Stimulated activated CD8-positive, alpha-beta memory T cell treated with anti-CD3 and anti-CD28 coated beads, Interleukin-15, amount 100 ng/mL, for 4 hours (primary cell): ENCODE data around the gene ARID3A.
"Not testable (repeated sequence)": the region's sequence is repeated elsewhere in the genome, so short reads cannot be mapped to it uniquely, and the experiment has no call there.

Experiments
- DNase-seq, 2 donors: peaks; one replicate each; pipeline ENCODE4 v3.0.0-alpha.2; 2020; ENCODE audit warnings: low read depth in 2 of 2

The ARID3A gene

DNA sequence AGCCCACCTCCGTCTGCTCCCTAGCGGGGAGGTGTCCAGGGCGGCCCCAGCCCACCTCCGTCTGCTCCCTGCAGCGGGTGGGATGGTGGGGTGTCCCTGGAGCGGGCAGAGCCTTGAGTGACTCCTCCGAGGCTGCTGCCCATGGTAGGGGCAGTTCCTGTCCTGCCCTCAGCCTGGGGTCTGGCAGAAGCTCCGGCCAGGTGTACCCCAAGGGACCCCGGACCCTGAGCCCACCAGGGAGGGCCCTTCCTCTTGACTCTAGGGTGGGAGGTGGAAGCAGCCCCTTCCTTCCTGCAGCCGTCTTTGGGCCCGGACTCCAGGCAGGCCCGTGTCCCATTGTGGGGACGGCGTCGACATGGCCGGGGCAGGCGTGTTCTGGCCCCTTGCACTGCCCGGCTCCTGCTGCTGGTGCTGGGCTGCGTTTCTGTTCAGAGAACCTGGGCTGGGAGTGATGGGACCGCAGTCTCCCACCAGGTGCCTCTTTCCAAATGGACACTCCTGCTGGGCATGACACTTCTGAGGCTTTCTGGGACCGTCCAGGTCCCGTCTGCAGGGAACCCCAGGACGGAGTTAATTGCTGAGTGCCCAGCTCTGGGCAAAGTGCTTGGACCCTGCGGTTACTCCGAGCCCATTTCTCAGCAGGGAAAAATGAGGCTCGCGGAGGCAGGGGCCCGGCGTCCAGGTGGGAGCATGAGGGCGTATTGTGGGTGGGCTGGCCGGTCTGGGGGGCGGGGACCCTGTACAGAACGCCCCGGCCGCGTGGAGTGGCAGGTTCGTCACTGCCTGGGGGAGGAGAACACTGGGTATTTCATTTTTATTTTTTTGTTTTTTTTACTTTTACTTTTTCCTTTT, 19.8 kb downstream of the ARID3A start:
- no peak for DNase-seq

GRCh38 chr19:947090-947706, 21.4 kb downstream of the ARID3A start:
- DNase-seq, result no peak

DNA sequence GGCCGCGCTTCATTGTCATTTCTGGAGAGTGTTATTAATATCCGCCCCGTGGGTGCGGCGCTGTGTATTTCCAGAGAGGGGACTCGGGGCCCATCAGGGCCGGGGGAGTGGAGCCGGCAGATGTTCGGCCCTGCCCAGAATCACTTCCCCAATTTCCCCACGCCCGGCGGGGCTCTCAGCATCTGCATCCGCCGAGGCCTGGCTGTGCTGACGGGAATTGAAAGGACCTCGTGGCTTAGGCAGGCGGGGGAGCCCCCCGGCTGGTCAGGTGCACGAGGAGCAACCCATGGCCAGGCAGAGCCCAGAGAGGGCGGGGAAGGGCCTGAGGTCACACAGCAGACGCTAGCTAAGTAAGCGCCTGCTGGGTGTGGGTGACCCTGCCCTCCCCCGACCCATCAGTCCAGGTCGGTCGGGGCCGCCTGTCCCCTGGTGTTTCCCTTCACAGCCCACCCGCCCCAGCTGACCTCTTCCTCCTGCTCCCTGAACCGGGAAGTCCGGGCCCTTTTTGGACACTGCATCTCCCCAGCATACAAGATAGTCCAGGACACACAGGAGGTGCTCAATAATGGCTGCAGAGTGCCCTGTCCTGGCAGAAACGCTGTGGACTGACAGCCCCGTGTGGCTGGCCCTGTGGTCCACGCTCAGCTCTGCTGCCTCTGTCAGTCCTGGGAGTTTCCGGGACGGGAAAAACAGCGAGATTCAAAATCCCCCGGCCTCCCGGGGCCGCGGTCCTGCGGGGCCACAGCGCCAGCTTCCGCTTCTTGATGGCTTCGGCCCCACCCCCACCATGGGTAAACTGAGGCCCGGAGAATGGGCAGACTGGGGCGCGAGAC, 22.1 kb downstream of the ARID3A start:
- no peak for DNase-seq

GRCh38 chr19:948842-949496, 23.1 kb downstream of the ARID3A start:
- no peak for DNase-seq

- DNase-seq, result no peak
Measured at GRCh38 chr19:950352-951066, 24.7 kb downstream of the ARID3A start.

- no peak for DNase-seq
Measured at GRCh38 chr19:952049-952679, 26.3 kb downstream of the ARID3A start.

DNA sequence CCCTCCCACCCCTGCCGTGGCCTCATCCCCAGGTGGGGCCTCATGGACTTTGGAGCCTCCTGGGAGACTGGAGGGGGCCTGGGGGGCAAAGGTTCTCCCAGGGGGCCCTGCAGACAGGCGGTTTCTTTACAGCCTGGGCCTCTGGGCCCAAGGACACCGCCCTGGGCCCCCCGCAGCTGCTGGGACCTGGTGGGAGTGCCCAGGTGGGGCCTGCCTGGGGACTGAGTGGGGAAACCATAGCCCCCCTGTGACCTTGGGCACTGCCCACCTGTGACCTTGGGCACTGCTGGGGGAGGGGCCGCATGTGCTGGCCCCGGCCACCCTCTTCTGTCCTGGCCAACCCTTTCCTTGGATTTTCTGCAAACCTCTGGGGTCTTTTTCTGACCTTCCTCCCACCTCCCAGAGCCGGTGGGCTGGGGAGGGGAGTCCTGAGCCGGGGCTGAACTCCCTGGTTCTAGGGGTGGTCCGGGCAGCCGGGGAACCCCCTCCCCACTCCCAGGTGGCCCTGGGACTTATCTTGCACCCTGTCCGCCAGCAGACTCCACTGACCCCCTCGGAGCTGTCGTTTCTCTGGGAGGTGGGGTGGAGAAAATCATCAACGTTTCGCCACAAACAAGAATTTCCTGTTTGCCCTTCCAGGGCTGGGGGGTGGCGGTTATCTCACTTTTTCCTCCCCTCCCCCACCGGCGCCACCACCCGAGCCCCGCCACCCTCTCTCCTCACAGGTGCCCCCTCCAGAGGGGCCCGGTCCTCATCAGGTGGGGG, 27.0 kb downstream of the ARID3A start:
- no peak for DNase-seq

DNA sequence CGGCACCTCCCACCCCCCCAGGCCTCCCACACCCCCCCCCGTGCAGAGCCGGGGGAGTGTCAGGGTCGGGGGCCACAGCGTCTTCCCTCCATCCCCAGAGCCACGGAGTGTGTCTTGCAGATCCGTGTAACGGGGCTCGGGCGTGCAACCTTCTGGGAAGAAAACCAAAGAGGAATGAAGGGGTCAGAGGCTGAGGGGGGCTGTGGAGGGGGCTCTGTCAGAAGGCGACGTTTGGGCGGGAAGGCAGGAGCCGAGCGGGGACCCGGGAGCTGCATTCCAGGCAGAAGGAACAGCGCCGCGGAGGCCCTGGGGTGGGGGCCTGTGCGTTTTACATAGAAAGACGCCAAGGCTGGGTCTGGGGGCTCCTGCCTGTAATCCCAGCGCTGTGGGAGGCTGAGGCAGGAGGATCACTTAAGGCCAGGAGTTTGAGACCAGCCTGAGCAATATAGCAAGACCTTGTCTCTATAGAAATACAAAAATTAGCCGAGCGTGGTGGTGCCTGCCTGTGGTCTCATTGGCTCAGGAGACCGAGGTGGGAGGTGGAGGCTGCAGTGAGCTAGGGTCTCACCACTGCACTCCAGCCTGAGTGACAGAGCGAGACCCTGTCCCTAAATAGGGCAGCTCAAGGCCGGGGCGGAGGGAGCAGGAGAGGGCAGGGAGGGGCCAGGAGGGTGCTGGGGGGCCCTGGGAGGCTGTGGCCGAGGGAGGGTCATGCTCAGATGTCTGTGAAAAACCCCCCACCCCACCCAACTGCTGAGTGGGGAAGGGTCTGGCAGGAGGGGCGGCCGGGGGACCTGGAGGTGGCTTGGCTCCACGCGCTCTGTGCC, 27.8 kb downstream of the ARID3A start:
- no peak for DNase-seq

DNA sequence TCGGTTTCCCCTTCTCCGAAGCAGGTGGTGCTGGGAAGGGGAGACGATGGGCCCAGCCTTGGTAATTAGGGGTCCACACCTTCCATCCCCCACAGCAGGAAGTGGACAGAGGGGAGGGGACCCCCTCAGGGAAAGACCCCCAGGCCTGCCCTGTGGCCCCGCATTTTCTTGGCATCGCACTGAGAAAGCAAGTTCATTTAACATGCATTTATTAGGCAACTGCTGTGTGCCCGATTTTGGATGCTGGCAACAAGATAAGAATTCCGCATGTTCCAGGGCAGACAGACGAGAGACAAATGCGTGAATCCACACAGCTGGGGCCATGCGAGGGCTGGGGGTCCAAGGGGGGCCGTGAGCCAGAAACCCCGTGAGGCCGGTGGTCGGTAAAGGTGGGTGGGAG, 28.4 kb downstream of the ARID3A start:
- no peak for DNase-seq

- no peak for DNase-seq
Measured at GRCh38 chr19:954672-955494, 29.0 kb downstream of the ARID3A start.

- no peak for DNase-seq
Measured at GRCh38 chr19:955803-956765, 30.2 kb downstream of the ARID3A start.

DNA sequence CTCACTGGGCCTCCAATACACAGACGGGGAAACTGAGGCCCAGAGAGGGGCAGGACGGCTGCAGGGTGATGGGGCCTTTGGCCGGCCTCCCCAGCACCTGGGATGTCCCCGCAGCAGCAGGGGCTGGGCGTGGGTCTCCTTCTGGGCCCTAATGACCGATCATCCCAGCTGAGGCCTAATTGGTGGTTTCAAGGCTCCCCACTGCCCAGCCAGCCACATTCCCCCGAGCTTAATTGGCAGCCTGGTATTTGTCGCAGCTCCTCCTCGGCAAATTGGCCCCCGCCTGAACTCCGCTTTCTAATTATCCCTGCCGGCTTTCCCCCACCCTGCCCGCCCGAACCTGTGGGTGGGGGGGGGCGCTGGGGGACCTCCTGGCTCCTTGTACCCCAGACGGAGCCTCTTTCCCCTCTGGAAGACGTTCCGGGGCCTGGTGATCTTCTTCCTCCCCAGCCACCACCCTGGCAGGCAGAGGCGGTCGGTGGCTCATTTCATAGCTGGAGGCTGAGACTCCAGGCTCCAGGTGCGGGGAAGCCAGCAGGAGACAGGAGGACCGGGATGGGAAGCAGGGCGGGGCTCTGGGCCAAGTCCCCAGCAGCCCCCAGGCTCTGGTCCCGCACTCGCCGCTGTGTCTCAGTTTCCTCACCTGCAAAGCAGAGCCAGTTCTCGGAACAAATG, 31.1 kb downstream of the ARID3A start:
- no peak for DNase-seq

DNA sequence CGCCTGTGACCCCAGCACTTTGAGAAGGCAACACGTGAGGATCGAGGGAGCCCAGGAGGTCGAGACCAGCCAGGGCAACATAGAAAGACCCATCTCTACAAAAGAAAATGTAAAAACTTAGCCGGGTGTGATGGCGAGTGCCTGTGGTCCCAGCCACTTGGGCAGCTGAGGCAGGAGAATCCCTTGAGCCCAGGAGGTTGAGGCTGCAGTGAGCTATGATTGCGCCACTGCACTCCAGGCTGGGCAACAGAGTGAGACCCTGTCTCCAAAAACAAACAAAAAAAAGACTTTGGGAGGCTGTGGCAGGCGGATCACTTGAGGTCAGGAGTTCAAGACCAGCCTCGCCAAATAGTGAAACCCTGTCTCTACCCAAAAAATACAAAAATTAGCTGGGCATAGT, 31.7 kb downstream of the ARID3A start:
- not testable (repeated sequence) for DNase-seq

GRCh38 chr19:958967-959855, 33.4 kb downstream of the ARID3A start:
- peak in 1 of 2 donors; percentile 10 for DNase-seq

GRCh38 chr19:960020-960419, 34.2 kb downstream of the ARID3A start:
- DNase-seq, result no peak

DNA sequence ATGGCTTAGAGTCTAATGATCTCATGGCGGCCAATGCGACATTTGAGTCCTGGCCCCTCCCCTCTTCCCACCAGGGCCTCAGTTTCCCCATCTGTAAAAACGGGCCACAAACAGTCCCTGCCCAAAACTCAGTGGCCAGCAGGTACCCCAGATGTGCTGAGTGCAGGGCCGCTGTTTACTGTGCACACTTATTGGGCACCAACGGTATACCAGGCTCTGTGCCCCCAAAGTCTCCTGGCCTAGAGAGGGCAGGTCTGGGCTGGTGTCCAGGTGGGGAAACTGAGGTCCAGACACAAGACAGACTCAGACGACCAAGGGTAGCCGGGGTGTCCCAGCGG, 34.7 kb downstream of the ARID3A start:
- DNase-seq, result no peak
